Endothelial cell of umbilical vein (primary cell): ENCODE measurements around the gene DRC7. TPM values are rescaled to one million over a fixed set of nuclear protein-coding genes. Genes with fewer than 3 reads are reported as not detected.

Source experiments
- microRNA-seq: library from miRNA; unstranded; fragments of <30 nt; microRNA quantifications from one replicate; pipeline ENCODE4 v1.2.0, GENCODE V29; 2021; ENCODE audit warnings: borderline number of aligned reads, borderline replicate concordance
- polyA plus RNA-seq, 4 experiments: library from polyadenylated mRNA; depleted of rRNA in 3 of 4; stranded (reverse) in 3 of 4; unstranded in 1 of 4; fragments of >200 nt; gene quantifications; 2 replicates each; pipeline versions ENCODE4 v1.2.1 to v1.2.3, GENCODE V29; 2011 to 2012; ENCODE audit warnings: missing spikeins in 1 of 4
- small RNA-seq: library from RNA; depleted of rRNA; stranded (forward); fragments of <200 nt; gene quantifications from one replicate; pipeline ENCODE3, GENCODE V24; 2012; ENCODE audit warnings: low replicate concordance, low read depth; ENCODE audit not compliant: insufficient read depth, insufficient read length
- total RNA-seq: library from RNA; stranded (reverse); gene quantifications from 2 replicates; pipeline ENCODE4 v1.2.3, GENCODE V29; 2021

DRC7 gene
- total and polyA plus RNA-seq, 2 donors (not counting 3 experiments of a cell fraction or from before 2014, with no cell fraction given), result 0.13 to 0.77 TPM

Small RNAs within 50 kb of the gene (microRNA-seq; reads per million reads assigned to microRNA genes)
- not detected for gene MIR6772

Small RNAs within 50 kb of the gene (small RNA-seq; reads per million reads assigned to genes)
- gene MIR6772, result not detected

Other genes with a start within 250 kb of the DRC7 start
- gene CIAPIN1, start 247.4 kb upstream of the DRC7 start, total RNA-seq, result 70.9 and 77.9 TPM in 2 replicates
- gene CIAPIN1, start 247.4 kb upstream of the DRC7 start, polyA plus RNA-seq, result 70.7 and 74.6 TPM in 2 replicates
- gene COQ9, start 247.3 kb upstream of the DRC7 start, total RNA-seq, result 42.1 and 42.5 TPM in 2 replicates
- gene COQ9, start 247.3 kb upstream of the DRC7 start, polyA plus RNA-seq, result 78.3 and 83.6 TPM in 2 replicates
- 60.2 and 65.2 TPM in 2 replicates for gene POLR2C, start 232.1 kb upstream of the DRC7 start, total RNA-seq
- gene POLR2C, start 232.1 kb upstream of the DRC7 start, polyA plus RNA-seq, result 115 and 129 TPM in 2 replicates
- 22.3 and 24.4 TPM in 2 replicates for gene DOK4, start 208.3 kb upstream of the DRC7 start, total RNA-seq
- gene DOK4, start 208.3 kb upstream of the DRC7 start, polyA plus RNA-seq, result 22.5 and 23.4 TPM in 2 replicates
- gene CCDC102A, start 158.2 kb upstream of the DRC7 start, total RNA-seq, result 6.6 and 7.8 TPM in 2 replicates
- 12.0 and 12.2 TPM in 2 replicates for gene CCDC102A, start 158.2 kb upstream of the DRC7 start, polyA plus RNA-seq
- gene ADGRG5, start 152.2 kb upstream of the DRC7 start, total RNA-seq, result not detected in 2 replicates
- not detected in 2 replicates for gene ADGRG5, start 152.2 kb upstream of the DRC7 start, polyA plus RNA-seq
- gene ADGRG1, start 66.2 kb upstream of the DRC7 start, total RNA-seq, result 92.5 and 116 TPM in 2 replicates
- 45.6 and 45.7 TPM in 2 replicates for gene ADGRG1, start 66.2 kb upstream of the DRC7 start, polyA plus RNA-seq
- gene ADGRG3, start 26.5 kb upstream of the DRC7 start, total RNA-seq, result not detected in 2 replicates
- not detected in 2 replicates for gene ADGRG3, start 26.5 kb upstream of the DRC7 start, polyA plus RNA-seq
- gene KATNB1, start 41.0 kb downstream of the DRC7 start, total RNA-seq, result 25.9 and 28.6 TPM in 2 replicates
- gene KATNB1, start 41.0 kb downstream of the DRC7 start, polyA plus RNA-seq, result 35.9 and 43.9 TPM in 2 replicates
- 56.7 and 62.2 TPM in 2 replicates for gene KIFC3, start 107.7 kb downstream of the DRC7 start, total RNA-seq
- gene KIFC3, start 107.7 kb downstream of the DRC7 start, polyA plus RNA-seq, result 36.3 and 38.1 TPM in 2 replicates